Measurements from ENCODE around the gene UBE2R2. TPM values are rescaled to one million over a fixed set of nuclear protein-coding genes. Genes with fewer than 3 reads are reported as not detected.

Gene UBE2R2
- total RNA-seq, 1 experiment from 2014 or later, result 33.8 TPM

GRCh38 chr9:33924978-33925797 lies 108.2 kb downstream of the UBE2R2 start:
- no TSS peak for BruUV-seq (replicated peaks)
- POLR2A ChIA-PET, result interaction anchor here (0.8 to 1.5 kb wide), 3 partner anchors 8 to 143 kb away, joined by 3 to 6 read pairs (median 3); no protein-coding TSS in a partner anchor
- Mint-ChIP-seq H3K9me3 (ENCODE audit: unreplicated experiment) (no peaks in the 10 kb centered on the region), H3K27me3 (ENCODE audit: insufficient read depth, unreplicated experiment) (no peaks in the 10 kb centered on the region), H3K4me1 (ENCODE audit: insufficient read depth, unreplicated experiment) (no peaks in the 10 kb centered on the region), H3K27ac (ENCODE audit: low read depth, unreplicated experiment) (no peak overlapping the region), H3K4me3 (ENCODE audit: unreplicated experiment) (no peak overlapping the region), H3K36me3 (ENCODE audit: insufficient read depth, unreplicated experiment) (peaks cover 75% of the 10 kb centered on the region)
- intact Hi-C loops (cut with micrococcal nuclease), result loop anchor here (5.0 to 10.0 kb wide), 3 partner anchors 97 to 147 kb away; partner anchors contain the start of gene UBE2R2
- DNase-seq (ENCODE audit: unreplicated experiment), result peak; percentile 67
- CTCF ChIA-PET, result interaction anchor here (0.6 to 6.0 kb wide), 9 partner anchors 9 to 329 kb away, joined by 3 to 22 read pairs (median 4); partner anchors contain the start of gene UBAP1
- TF ChIP-seq, protein P1, sequence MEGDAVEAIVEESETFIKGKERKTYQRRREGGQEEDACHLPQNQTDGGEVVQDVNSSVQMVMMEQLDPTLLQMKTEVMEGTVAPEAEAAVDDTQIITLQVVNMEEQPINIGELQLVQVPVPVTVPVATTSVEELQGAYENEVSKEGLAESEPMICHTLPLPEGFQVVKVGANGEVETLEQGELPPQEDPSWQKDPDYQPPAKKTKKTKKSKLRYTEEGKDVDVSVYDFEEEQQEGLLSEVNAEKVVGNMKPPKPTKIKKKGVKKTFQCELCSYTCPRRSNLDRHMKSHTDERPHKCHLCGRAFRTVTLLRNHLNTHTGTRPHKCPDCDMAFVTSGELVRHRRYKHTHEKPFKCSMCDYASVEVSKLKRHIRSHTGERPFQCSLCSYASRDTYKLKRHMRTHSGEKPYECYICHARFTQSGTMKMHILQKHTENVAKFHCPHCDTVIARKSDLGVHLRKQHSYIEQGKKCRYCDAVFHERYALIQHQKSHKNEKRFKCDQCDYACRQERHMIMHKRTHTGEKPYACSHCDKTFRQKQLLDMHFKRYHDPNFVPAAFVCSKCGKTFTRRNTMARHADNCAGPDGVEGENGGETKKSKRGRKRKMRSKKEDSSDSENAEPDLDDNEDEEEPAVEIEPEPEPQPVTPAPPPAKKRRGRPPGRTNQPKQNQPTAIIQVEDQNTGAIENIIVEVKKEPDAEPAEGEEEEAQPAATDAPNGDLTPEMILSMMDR (IDR thresholded peaks at IDR 0.05; ENCODE audit: unreplicated experiment), result peak; percentile 43

DNA sequence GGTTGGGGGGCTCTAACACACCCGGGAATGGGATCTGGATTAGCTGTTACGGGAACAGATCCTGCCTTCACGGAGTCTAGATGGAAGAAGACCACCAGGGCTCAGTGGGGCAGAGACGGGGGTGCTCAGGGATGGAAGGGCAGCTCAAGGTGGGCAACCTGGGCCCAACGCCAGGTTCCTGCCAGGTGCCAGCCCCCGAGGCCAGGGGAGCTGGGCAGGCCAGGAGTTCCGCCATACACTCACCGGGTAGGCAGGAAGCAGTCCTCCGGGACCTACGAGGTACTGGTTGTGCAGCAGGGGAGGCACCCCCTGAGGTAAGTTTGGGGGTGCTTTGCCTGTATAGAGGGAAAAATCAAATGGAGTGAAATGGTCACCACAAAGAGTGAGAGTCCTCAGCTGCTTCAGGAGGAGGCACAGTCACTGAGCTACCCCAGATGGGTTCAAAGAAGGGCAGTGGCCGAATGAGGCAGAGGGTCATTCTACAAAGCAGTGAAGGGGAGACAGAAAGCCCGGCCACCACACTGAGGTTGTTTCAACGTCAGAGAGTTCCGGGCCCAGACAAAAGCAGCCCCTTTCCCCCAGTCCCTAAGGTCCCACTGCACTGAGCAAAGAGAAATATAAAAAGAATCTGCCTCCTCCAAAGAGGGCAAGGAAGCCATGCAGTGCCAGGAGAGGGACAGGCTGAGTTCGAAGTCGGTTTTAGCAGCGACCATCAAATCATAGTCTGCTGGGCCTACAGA lies 110.0 kb downstream of the UBE2R2 start:
- Mint-ChIP-seq H3K27me3 (ENCODE audit: insufficient read depth, unreplicated experiment) (no peaks in the 10 kb centered on the region), H3K27ac (ENCODE audit: low read depth, unreplicated experiment) (peak overlapping the region; percentile 23), H3K4me3 (ENCODE audit: unreplicated experiment) (no peak overlapping the region), H3K36me3 (ENCODE audit: insufficient read depth, unreplicated experiment) (peaks cover 75% of the 10 kb centered on the region), H3K4me1 (ENCODE audit: insufficient read depth, unreplicated experiment) (peaks cover 4% of the 10 kb centered on the region), H3K9me3 (ENCODE audit: unreplicated experiment) (no peaks in the 10 kb centered on the region)
- ChIA-PET POLR2A (no interaction called here), CTCF (interaction anchor here (0.9 to 6.0 kb wide), 2 partner anchors 147 to 452 kb away, joined by 4 to 22 read pairs; no protein-coding TSS in a partner anchor)
- DNase-seq (ENCODE audit: unreplicated experiment), result no peak
- intact Hi-C loops (cut with micrococcal nuclease), result loop anchor here (5.0 to 10.0 kb wide), 3 partner anchors 95 to 145 kb away; partner anchors contain the start of gene UBE2R2
- TF ChIP-seq, protein P1 (IDR thresholded peaks at IDR 0.05; ENCODE audit: unreplicated experiment), result no peak
- no TSS peak for BruUV-seq (replicated peaks)

DNA sequence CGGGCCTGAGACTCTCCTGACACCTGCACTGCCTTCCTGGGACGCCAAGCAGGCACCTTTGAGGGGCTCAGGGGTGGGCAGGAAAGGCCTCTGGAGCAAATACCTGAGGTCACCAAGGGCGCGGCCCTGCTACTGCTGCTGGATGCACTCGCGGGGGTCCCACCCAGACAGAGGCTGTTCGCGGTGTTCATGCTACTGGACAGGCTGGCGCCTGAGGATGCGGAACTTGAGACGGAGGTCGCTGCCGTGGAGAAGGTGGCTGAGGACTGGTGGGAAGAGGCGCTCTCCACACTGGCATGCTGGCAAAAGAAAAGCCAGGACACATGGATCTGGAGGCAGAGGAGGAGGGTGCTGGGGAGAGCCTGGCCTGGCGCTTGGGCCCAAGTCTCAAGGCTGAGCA lies 110.7 kb downstream of the UBE2R2 start:
- Mint-ChIP-seq H3K27ac (ENCODE audit: low read depth, unreplicated experiment) (no peak overlapping the region), H3K36me3 (ENCODE audit: insufficient read depth, unreplicated experiment) (peaks cover 75% of the 10 kb centered on the region), H3K4me3 (ENCODE audit: unreplicated experiment) (no peak overlapping the region), H3K9me3 (ENCODE audit: unreplicated experiment) (no peaks in the 10 kb centered on the region), H3K4me1 (ENCODE audit: insufficient read depth, unreplicated experiment) (peaks cover 6% of the 10 kb centered on the region), H3K27me3 (ENCODE audit: insufficient read depth, unreplicated experiment) (no peaks in the 10 kb centered on the region)
- CTCF ChIA-PET, result interaction anchor here (6.0 kb wide), 1 partner anchor 146 kb away, joined by 22 read pairs; no protein-coding TSS in a partner anchor
- TF ChIP-seq, protein P1 (IDR thresholded peaks at IDR 0.05; ENCODE audit: unreplicated experiment), result no peak
- no TSS peak for BruUV-seq (replicated peaks)
- POLR2A ChIA-PET, result no interaction called here
- intact Hi-C loops (cut with micrococcal nuclease), result loop anchor here (5.0 to 10.0 kb wide), 3 partner anchors 95 to 145 kb away; partner anchors contain the start of gene UBE2R2
- DNase-seq (ENCODE audit: unreplicated experiment), result no peak

GRCh38 chr9:33931326-33931725 lies 114.4 kb downstream of the UBE2R2 start:
- Mint-ChIP-seq H3K9me3 (ENCODE audit: unreplicated experiment) (no peaks in the 10 kb centered on the region), H3K4me1 (ENCODE audit: insufficient read depth, unreplicated experiment) (peaks cover 6% of the 10 kb centered on the region), H3K36me3 (ENCODE audit: insufficient read depth, unreplicated experiment) (peaks cover 83% of the 10 kb centered on the region), H3K27me3 (ENCODE audit: insufficient read depth, unreplicated experiment) (no peaks in the 10 kb centered on the region), H3K4me3 (ENCODE audit: unreplicated experiment) (no peak overlapping the region), H3K27ac (ENCODE audit: low read depth, unreplicated experiment) (no peak overlapping the region)
- POLR2A ChIA-PET, result no interaction called here
- TF ChIP-seq, protein P1 (IDR thresholded peaks at IDR 0.05; ENCODE audit: unreplicated experiment), result no peak
- intact Hi-C loops (cut with micrococcal nuclease), result no loop called here
- no TSS peak for BruUV-seq (replicated peaks)
- CTCF ChIA-PET, result no interaction called here
- no peak for DNase-seq (ENCODE audit: unreplicated experiment)

Measured in MCF 10A (cell line).